ENCODE measurements around the gene ANKS1B. TPM values are rescaled to one million over a fixed set of nuclear protein-coding genes. Genes with fewer than 3 reads are reported as not detected.

Gene ANKS1B
- total RNA-seq, 4 donors from 2014 or later = 16.6 to 62.6 (median 40.2) TPM

DNA sequence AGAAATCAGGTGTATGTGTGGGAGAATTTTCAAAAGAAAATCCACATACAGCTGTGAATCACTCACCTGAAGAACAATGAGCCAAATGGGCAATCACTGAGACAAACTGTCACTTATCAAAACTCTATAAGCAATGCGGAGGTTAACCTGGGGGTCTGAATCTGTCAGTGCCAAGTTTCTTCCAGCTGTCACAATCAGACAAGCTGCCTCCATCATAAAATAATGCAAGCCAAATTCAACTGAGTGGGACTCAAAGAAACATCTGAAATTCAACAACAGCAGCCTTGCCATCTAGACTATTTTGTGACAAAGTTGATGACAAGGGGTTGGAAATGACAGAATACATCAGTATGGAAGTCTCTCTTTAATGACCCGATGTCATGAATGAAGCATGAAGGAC lies 276.9 kb downstream of the ANKS1B start:
- TF ChIP-seq, protein P1, sequence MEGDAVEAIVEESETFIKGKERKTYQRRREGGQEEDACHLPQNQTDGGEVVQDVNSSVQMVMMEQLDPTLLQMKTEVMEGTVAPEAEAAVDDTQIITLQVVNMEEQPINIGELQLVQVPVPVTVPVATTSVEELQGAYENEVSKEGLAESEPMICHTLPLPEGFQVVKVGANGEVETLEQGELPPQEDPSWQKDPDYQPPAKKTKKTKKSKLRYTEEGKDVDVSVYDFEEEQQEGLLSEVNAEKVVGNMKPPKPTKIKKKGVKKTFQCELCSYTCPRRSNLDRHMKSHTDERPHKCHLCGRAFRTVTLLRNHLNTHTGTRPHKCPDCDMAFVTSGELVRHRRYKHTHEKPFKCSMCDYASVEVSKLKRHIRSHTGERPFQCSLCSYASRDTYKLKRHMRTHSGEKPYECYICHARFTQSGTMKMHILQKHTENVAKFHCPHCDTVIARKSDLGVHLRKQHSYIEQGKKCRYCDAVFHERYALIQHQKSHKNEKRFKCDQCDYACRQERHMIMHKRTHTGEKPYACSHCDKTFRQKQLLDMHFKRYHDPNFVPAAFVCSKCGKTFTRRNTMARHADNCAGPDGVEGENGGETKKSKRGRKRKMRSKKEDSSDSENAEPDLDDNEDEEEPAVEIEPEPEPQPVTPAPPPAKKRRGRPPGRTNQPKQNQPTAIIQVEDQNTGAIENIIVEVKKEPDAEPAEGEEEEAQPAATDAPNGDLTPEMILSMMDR (IDR thresholded peaks at IDR 0.05) = no peak
- no peak for TF ChIP-seq POLR2A (IDR thresholded peaks at IDR 0.05)
- Histone ChIP-seq H3K4me1 (no peaks in the 10 kb centered on the region), H3K27me3 (no peaks in the 10 kb centered on the region), H3K4me3 (no peak overlapping the region), H3K9me3 (no peaks in the 10 kb centered on the region), H3K36me3 (no peaks in the 10 kb centered on the region), H3K27ac (no peak overlapping the region)
- intact Hi-C loops (cut with DNase I; ENCODE audit: low total_unique reads) = no loop called here
- no peak for DNase-seq

DNA sequence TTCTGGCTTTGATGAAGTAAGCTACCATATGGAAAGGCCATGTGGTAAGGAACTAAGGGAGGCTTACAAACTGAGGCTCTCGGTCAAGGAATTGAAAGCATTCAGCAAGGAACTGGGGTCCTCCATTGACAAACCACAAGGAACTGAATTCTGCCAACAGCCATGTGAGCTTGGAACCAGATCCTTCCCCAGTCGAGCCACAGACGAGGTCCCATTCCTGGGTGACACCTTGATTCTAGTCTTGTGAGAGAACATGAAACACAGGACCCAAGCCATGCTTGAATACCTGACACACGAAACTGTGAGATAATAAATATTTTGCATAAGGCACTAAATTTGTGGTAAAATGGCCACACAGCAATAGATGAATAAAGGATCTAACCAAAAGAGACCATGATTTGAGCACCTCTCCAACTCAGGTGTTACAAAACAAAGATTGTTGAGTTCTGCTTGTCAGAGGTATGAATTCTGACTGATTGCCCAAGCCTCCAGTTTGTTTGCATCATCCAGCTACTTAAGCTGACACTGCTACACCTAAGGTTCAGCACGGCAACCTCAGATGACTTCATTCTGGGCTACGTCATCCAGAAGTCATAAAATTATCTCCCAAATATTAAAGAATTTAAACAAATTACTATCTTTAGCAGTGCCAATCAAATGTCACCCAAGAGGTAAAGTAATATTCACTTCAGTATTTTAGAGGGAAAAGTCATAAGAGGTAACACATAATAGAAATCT lies 277.8 kb downstream of the ANKS1B start:
- Histone ChIP-seq H3K36me3 (no peaks in the 10 kb centered on the region), H3K27me3 (no peaks in the 10 kb centered on the region), H3K4me3 (no peak overlapping the region), H3K27ac (no peak overlapping the region), H3K4me1 (no peaks in the 10 kb centered on the region), H3K9me3 (no peaks in the 10 kb centered on the region)
- intact Hi-C loops (cut with DNase I; ENCODE audit: low total_unique reads) = no loop called here
- no peak for DNase-seq
- TF ChIP-seq, protein P1 (IDR thresholded peaks at IDR 0.05) = no peak

DNA sequence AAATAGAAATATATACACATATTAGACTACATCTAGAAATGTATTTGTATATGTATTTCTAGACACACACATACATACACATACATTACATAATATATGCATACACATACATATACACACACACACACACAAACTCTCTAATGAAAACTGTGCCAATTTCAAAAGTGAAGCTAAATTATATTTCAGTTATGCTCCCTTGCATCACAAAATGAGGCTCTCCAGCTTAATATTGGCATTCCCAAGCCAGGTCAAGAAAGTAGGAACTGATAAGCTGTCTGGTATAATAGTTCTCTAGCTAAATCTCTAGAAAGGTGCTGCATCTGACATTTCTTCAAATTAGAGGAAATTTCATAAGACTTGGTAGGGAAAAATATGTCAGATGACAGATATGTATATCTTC lies 280.3 kb downstream of the ANKS1B start:
- Histone ChIP-seq H3K27me3 (no peaks in the 10 kb centered on the region), H3K36me3 (no peaks in the 10 kb centered on the region), H3K4me1 (no peaks in the 10 kb centered on the region), H3K9me3 (no peaks in the 10 kb centered on the region), H3K4me3 (no peak overlapping the region), H3K27ac (no peak overlapping the region)
- intact Hi-C loops (cut with DNase I; ENCODE audit: low total_unique reads) = no loop called here
- DNase-seq = no peak
- TF ChIP-seq, protein P1 (IDR thresholded peaks at IDR 0.05) = no peak
- no peak for TF ChIP-seq POLR2A (IDR thresholded peaks at IDR 0.05)

DNA sequence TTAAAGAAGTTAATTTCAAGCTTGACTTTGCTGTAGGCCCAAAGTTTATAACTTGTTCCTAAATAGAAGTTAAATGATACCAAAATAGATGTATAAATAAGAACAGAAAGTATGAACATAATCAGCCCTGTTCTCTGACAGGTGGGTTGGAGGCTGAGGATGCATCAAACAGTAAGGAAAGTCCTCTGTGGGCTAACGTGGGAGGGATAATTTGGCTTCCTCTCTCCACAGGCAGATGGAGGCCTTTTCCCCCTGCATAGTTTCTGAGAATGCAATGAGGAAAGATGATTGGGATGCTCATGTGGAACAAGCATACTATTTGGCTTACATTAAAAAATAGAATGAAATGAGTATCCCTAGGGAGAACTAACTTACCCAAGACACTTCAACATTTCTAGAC lies 280.7 kb downstream of the ANKS1B start:
- H3K27ac ChIP-seq = no peak overlapping the region
- no peak for TF ChIP-seq POLR2A (IDR thresholded peaks at IDR 0.05)
- TF ChIP-seq, protein P1 (IDR thresholded peaks at IDR 0.05) = no peak
- H3K4me1 ChIP-seq = no peaks in the 10 kb centered on the region
- no peaks in the 10 kb centered on the region for H3K9me3 ChIP-seq
- no peak overlapping the region for H3K4me3 ChIP-seq
- H3K27me3 ChIP-seq = no peaks in the 10 kb centered on the region
- intact Hi-C loops (cut with DNase I; ENCODE audit: low total_unique reads) = no loop called here
- no peaks in the 10 kb centered on the region for H3K36me3 ChIP-seq
- DNase-seq = no peak

DNA sequence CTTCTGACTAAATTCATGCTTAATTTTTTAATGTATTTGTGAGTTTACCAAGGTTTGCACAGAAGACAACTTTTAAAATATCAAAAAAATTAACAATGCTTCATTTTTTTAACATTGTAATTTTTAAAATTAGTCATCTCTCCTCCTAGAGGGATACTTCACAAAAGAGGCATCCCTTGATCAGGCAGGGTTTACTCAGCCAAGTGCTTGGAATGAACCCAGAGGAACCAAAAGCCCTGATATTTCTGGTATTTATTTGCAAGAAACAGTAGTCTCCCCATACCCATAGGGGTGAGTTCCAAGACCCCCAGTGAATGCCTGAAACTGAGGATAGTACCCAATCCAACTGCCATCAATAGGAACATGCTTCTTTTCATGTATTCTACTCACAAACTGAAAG lies 284.7 kb downstream of the ANKS1B start:
- intact Hi-C loops (cut with DNase I; ENCODE audit: low total_unique reads) = no loop called here
- no peaks in the 10 kb centered on the region for H3K9me3 ChIP-seq
- no peaks in the 10 kb centered on the region for H3K4me1 ChIP-seq
- H3K36me3 ChIP-seq = no peaks in the 10 kb centered on the region
- DNase-seq = no peak
- H3K27ac ChIP-seq = no peak overlapping the region
- H3K4me3 ChIP-seq = no peak overlapping the region
- H3K27me3 ChIP-seq = no peaks in the 10 kb centered on the region
- no peak for TF ChIP-seq POLR2A (IDR thresholded peaks at IDR 0.05)
- TF ChIP-seq, protein P1 (IDR thresholded peaks at IDR 0.05) = no peak
